ENCODE data around the gene UBE2L3. TPM values are rescaled to one million over a fixed set of nuclear protein-coding genes. Genes with fewer than 3 reads are reported as not detected.

Gene UBE2L3
- total RNA-seq, 5 donors from 2014 or later (not counting 1 experiment from before 2014, with no cell fraction given): 28.4 to 38.7 (median 34.3) TPM

DNA sequence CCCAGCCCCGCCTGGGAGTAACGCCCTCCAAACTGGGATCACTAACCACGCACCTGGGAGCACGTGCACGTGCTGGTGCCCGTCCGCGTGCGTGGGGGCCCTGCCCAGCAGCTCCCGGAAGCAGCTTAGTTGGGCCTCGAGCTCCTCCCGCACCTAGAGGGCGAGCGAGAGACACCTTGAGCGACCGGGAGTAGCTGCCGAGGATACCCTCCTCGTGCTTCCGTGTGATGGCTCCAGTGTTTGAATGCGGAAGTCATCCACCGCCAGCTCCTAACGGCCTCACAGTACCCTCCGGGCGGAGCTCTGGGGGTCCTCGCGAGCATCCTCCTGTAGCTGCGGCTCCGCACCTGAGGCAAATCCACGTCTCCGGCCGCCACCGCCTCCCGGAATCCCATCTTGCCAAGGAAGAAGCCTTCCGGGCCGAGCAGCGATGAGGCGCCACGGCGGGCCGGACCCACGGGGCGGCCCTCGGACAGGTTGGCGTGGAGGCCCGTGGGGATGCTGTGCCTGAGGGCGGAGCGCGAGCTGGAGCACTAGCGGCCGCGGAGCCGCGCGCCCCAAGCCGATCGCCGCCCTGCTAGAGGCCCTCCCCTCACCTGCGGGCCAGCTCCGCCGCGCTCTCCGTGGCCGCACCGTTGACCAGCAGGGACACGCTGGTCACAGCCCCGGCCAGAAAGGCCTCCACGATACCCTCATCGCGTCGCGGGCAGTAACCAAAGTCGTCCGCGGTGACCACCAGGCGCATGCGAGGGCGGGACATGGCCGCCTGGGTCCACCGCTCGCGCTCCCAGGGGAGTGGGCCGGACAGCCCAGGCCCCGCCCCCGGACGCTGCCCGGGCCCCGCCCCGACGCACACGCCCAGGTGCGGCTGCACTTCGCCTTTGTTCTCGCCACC, 62.0 kb downstream of the UBE2L3 start, which contains the start of gene YDJC:
YDJC (minus strand) TSS at position 768 of the 895 bp plus-strand sequence; CDS start at position 760, 8 bp downstream.
- ChIA-PET POLR2A (interaction anchor here (0.6 to 1.5 kb wide), 3 partner anchors 13 to 238 kb away, joined by 3 to 9 read pairs (median 3); partner anchors contain the start of genes MAPK1 (in 1 of the 2) and SDF2L1 (in 1 of the 2)), CTCF (interaction anchor here (0.5 to 2.1 kb wide), 18 partner anchors 8 to 138 kb away, joined by 3 to 51 read pairs (median 3); partner anchors contain the start of gene SDF2L1 (in 1 of the 2))
- ATAC-seq (replicated peaks in 1 of 4): peak; percentile 88 to 91 (median 88)
- Mint-ChIP-seq H3K9me3 (no peaks in the 10 kb centered on the region), H3K27me3 (no peaks in the 10 kb centered on the region), H3K36me3 (peaks cover 10% of the 10 kb centered on the region), H3K27ac (peak within 1 kb of the TSS; percentile 86 to 92), H3K4me3 (peak within 1 kb of the TSS; percentile 87 to 91 (median 91)), H3K4me1 (peaks cover 40 to 53% (median 41%) of the 10 kb centered on the region in 3 donors)
- peaks cover 7 to 60% of the 10 kb centered on the region in 2 experiments for H3K4me1 ChIP-seq (ENCODE audit: control insufficient read depth in 1 of 2, extremely low read depth in 1 of 2, insufficient read depth in 2 of 2, low read length in 2 of 2)
- peak within 1 kb of the TSS; percentile 89 for H3K27ac ChIP-seq (ENCODE audit: low read length)
- under 1% methylated on average over 92 of the region's 93 CpGs for WGBS (ENCODE audit: insufficient coverage)
- H3K4me3 ChIP-seq (ENCODE audit: control insufficient read depth in 1 of 2, extremely low read depth in 1 of 2, low read length in 1 of 2): peak within 1 kb of the TSS; percentile 75 to 99
- peak; percentile 85 to 98 (median 91) for DNase-seq
- no peaks in the 10 kb centered on the region for H3K9me3 ChIP-seq
- H3K36me3 ChIP-seq (ENCODE audit: control insufficient read depth in 2 of 2, extremely low read depth in 1 of 2, insufficient read depth in 1 of 2, low read length in 1 of 2): peaks cover 0 to 22% of the 10 kb centered on the region in 2 donors
- H3K27me3 ChIP-seq (replicated peaks in 1 of 2; ENCODE audit: control insufficient read depth in 2 of 2, extremely low read depth in 1 of 2, insufficient read depth in 2 of 2, low read length in 1 of 2): no peaks in the 10 kb centered on the region

DNA sequence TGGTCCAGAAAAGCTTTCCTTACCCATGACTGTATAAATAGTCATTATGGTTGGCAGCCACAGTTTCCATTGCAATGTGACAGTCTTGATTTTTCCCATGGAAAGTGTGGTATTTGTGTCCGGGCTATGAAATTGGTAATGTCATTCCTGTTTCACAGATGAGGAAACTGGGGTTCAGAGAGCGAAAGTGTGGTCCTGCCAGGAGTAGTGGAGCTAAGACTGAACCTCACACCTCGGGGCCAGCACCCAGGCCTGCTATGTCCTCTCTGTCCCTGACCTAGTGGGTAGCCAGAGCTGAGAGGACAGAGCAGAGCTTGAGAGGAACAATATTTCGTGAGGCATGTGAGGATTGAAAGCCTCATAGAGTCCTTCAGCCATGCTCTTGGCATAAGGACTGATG, 63.5 kb downstream of the UBE2L3 start:
- no peak overlapping the region for H3K27ac ChIP-seq (ENCODE audit: low read length)
- no peak for ATAC-seq (replicated peaks in 1 of 4)

DNA sequence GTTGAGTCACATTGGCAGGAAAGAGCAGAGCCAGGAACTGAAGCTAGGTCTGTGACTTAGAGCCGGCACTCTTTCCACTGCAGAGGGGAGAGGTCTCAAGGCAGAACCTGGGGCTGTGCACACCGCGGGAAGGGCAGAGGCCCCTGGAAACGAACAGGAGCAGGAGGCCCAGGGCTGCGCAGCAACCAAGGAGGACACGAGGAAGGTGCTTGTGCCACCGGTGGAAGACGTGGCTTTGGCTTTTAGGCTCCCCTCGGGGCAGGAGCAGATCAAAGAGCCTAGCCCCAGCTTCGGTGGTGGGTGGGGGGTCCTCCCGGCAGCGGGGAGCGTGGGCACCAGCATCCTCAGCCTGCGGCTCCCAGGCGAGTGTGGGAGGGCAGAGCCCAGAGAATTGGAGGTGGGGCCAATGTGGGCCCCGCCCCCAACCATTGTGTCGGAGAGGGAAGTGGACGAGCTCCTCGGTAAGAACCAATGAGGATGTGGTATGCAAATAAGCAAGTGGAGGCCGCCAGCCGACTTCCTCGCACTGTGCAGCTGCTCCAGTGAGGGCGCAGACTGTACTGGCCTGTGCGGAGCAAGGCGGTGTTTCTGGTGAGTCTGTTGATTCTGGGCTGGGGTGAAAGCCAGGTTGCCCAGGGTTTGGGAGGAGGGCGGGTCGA, 64.9 kb downstream of the UBE2L3 start, which contains the start of gene CCDC116:
CCDC116 (plus strand) TSS at position 524 of the 659 bp plus-strand sequence. CDS start 422 bp downstream, outside the sequence.
- ChIA-PET POLR2A (no interaction called here), CTCF (interaction anchor here (0.5 to 3.1 kb wide), 3 partner anchors 10 to 14 kb away, joined by 3 to 33 read pairs (median 5); partner anchors contain the start of gene SDF2L1 (in 1 of the 2))
- DNase-seq (peak; percentile 26 to 79 (median 56)), ATAC-seq (replicated peaks in 1 of 4) (peak; percentile 4 to 28 (median 11))
- Mint-ChIP-seq H3K27me3 (no peaks in the 10 kb centered on the region), H3K27ac (peak within 1 kb of the TSS in 1 of 2 donors; percentile 61), H3K9me3 (no peaks in the 10 kb centered on the region), H3K4me1 (peaks cover 18 to 29% (median 20%) of the 10 kb centered on the region in 3 donors), H3K36me3 (peaks cover 7% of the 10 kb centered on the region), H3K4me3 (peak within 1 kb of the TSS in 1 of 3 donors; percentile 6)
- Histone ChIP-seq H3K27ac (ENCODE audit: low read length) (no peak within 1 kb of the TSS), H3K9me3 (no peaks in the 10 kb centered on the region), H3K27me3 (replicated peaks in 1 of 2; ENCODE audit: control insufficient read depth in 2 of 2, extremely low read depth in 1 of 2, insufficient read depth in 2 of 2, low read length in 1 of 2) (peaks cover 0 to 4% of the 10 kb centered on the region in 2 experiments), H3K36me3 (ENCODE audit: control insufficient read depth in 2 of 2, extremely low read depth in 1 of 2, insufficient read depth in 1 of 2, low read length in 1 of 2) (peaks cover 0 to 12% of the 10 kb centered on the region in 2 donors), H3K4me3 (ENCODE audit: control insufficient read depth in 1 of 2, extremely low read depth in 1 of 2, low read length in 1 of 2) (no peak within 1 kb of the TSS), H3K4me1 (ENCODE audit: control insufficient read depth in 1 of 2, extremely low read depth in 1 of 2, insufficient read depth in 2 of 2, low read length in 2 of 2) (peaks cover 7 to 36% of the 10 kb centered on the region in 2 experiments)
- 66% methylated on average over 27 of the region's 27 CpGs for WGBS (ENCODE audit: insufficient coverage)

More for the DNA sequence above, 63.5 kb downstream of the UBE2L3 start:
- Histone ChIP-seq H3K4me1 (ENCODE audit: control insufficient read depth in 1 of 2, extremely low read depth in 1 of 2, insufficient read depth in 2 of 2, low read length in 2 of 2) (peaks cover 7 to 50% of the 10 kb centered on the region in 2 experiments), H3K27me3 (replicated peaks in 1 of 2; ENCODE audit: control insufficient read depth in 2 of 2, extremely low read depth in 1 of 2, insufficient read depth in 2 of 2, low read length in 1 of 2) (peaks cover 0 to 4% of the 10 kb centered on the region in 2 experiments), H3K9me3 (no peaks in the 10 kb centered on the region), H3K4me3 (ENCODE audit: control insufficient read depth in 1 of 2, extremely low read depth in 1 of 2, low read length in 1 of 2) (no peak overlapping the region), H3K36me3 (ENCODE audit: control insufficient read depth in 2 of 2, extremely low read depth in 1 of 2, insufficient read depth in 1 of 2, low read length in 1 of 2) (peaks cover 0 to 21% of the 10 kb centered on the region in 2 donors)
- Mint-ChIP-seq H3K36me3 (peaks cover 10% of the 10 kb centered on the region), H3K27ac (no peak overlapping the region), H3K4me3 (peak overlapping the region; percentile 56 to 87 (median 59)), H3K4me1 (peaks cover 29 to 41% (median 32%) of the 10 kb centered on the region in 3 donors), H3K27me3 (no peaks in the 10 kb centered on the region), H3K9me3 (no peaks in the 10 kb centered on the region)
- WGBS (ENCODE audit: insufficient coverage): 100% methylated on average over 2 of the region's 4 CpGs
- ChIA-PET POLR2A (interaction anchor here in 1 of 2 donors (1.1 kb wide), 1 partner anchor 17 kb away, joined by 3 read pairs; no protein-coding TSS in a partner anchor), CTCF (interaction anchor here (0.6 to 3.1 kb wide), 10 partner anchors 12 to 711 kb away, joined by 3 to 33 read pairs (median 3); partner anchors contain the start of genes PPIL2 (in 1 of the 2), SDF2L1 (in 1 of the 2) and UBE2L3 (in 1 of the 2))
- DNase-seq: no peak

DNA sequence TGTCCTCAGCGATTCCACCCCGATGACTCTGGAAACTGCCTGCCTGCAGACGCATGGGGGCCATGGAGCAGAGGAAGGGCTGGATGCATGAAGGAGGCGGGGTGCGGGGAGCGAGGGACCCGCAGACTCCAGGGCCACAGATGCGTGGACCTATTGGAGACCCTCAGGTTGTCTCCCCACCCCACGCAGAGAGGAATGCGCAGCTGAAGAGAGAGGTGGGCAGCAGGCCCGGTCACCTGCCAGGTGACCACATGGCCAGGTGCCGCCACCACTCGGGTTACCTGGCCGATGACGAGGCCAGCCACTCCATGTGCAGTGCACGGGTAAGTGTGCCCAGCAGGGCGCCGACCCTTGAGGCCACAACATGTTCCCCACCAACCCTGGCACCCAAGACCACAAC, 65.4 kb downstream of the UBE2L3 start:
- Histone ChIP-seq H3K36me3 (ENCODE audit: control insufficient read depth in 2 of 2, extremely low read depth in 1 of 2, insufficient read depth in 1 of 2, low read length in 1 of 2) (peaks cover 0 to 7% of the 10 kb centered on the region in 2 donors), H3K4me3 (ENCODE audit: control insufficient read depth in 1 of 2, extremely low read depth in 1 of 2, low read length in 1 of 2) (no peak overlapping the region), H3K27me3 (replicated peaks in 1 of 2; ENCODE audit: control insufficient read depth in 2 of 2, extremely low read depth in 1 of 2, insufficient read depth in 2 of 2, low read length in 1 of 2) (peaks cover 0 to 4% of the 10 kb centered on the region in 2 experiments), H3K9me3 (no peaks in the 10 kb centered on the region), H3K27ac (ENCODE audit: low read length) (no peak overlapping the region), H3K4me1 (ENCODE audit: control insufficient read depth in 1 of 2, extremely low read depth in 1 of 2, insufficient read depth in 2 of 2, low read length in 2 of 2) (peaks cover 3 to 31% of the 10 kb centered on the region in 2 experiments)
- ChIA-PET POLR2A (no interaction called here), CTCF (interaction anchor here (0.5 to 3.1 kb wide), 3 partner anchors 10 to 14 kb away, joined by 3 to 33 read pairs (median 5); partner anchors contain the start of gene SDF2L1 (in 1 of the 2))
- no peaks in the 10 kb centered on the region for H3K9me3 Mint-ChIP-seq
- peak overlapping the region in 1 of 3 donors; percentile 6 for H3K4me3 Mint-ChIP-seq
- H3K4me1 Mint-ChIP-seq: peaks cover 15 to 24% (median 15%) of the 10 kb centered on the region in 3 donors
- no peaks in the 10 kb centered on the region for H3K27me3 Mint-ChIP-seq
- H3K27ac Mint-ChIP-seq: no peak overlapping the region
- peaks cover 5% of the 10 kb centered on the region for H3K36me3 Mint-ChIP-seq
- DNase-seq (no peak), ATAC-seq (replicated peaks in 1 of 4) (no peak)
- WGBS (ENCODE audit: insufficient coverage): 96% methylated on average over 18 of the region's 18 CpGs

DNA sequence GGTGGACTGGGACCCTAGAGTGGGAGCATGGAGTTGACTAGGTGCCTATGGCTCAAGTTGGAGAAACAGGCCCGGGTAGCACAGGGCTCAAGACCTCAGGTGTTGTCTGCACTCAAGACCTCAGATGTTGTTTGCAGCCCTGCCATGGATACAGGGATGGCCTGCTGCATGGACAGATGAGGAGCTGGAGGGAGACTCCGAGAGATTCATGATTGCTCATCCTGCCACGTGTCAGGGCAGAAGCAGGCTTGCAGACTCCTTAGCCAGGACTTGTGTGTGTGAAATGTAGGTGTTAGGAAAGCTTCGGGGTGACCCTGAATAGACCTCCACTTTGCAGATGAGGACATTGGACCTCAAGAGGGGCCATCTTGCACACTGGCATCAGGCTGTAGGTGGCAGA, 66.0 kb downstream of the UBE2L3 start:
- DNase-seq (no peak), ATAC-seq (replicated peaks in 1 of 4) (no peak)
- peaks cover 0 to 4% of the 10 kb centered on the region in 2 experiments for H3K27me3 ChIP-seq (replicated peaks in 1 of 2; ENCODE audit: control insufficient read depth in 2 of 2, extremely low read depth in 1 of 2, insufficient read depth in 2 of 2, low read length in 1 of 2)
- no peaks in the 10 kb centered on the region for H3K9me3 Mint-ChIP-seq
- no peaks in the 10 kb centered on the region for H3K27me3 Mint-ChIP-seq
- peaks cover 9 to 19% (median 10%) of the 10 kb centered on the region in 3 donors for H3K4me1 Mint-ChIP-seq
- H3K4me3 Mint-ChIP-seq: no peak overlapping the region
- ChIA-PET POLR2A (no interaction called here), CTCF (interaction anchor here in 1 of 2 donors (0.9 kb wide), 1 partner anchor 8 kb away, joined by 6 read pairs; the partner anchor contains the start of gene SDF2L1)
- no peaks in the 10 kb centered on the region for H3K36me3 Mint-ChIP-seq
- H3K4me3 ChIP-seq (ENCODE audit: control insufficient read depth in 1 of 2, extremely low read depth in 1 of 2, low read length in 1 of 2): no peak overlapping the region
- no peak overlapping the region for H3K27ac Mint-ChIP-seq
- WGBS (ENCODE audit: insufficient coverage): 94% methylated on average over 3 of the region's 4 CpGs
- peaks cover 0 to 1% of the 10 kb centered on the region in 2 donors for H3K36me3 ChIP-seq (ENCODE audit: control insufficient read depth in 2 of 2, extremely low read depth in 1 of 2, insufficient read depth in 1 of 2, low read length in 1 of 2)
- no peak overlapping the region for H3K27ac ChIP-seq (ENCODE audit: low read length)
- no peaks in the 10 kb centered on the region for H3K9me3 ChIP-seq
- H3K4me1 ChIP-seq (ENCODE audit: control insufficient read depth in 1 of 2, extremely low read depth in 1 of 2, insufficient read depth in 2 of 2, low read length in 2 of 2): peaks cover 0 to 25% of the 10 kb centered on the region in 2 experiments
